ENCODE data around the gene ZXDC.

ZXDC gene

DNA sequence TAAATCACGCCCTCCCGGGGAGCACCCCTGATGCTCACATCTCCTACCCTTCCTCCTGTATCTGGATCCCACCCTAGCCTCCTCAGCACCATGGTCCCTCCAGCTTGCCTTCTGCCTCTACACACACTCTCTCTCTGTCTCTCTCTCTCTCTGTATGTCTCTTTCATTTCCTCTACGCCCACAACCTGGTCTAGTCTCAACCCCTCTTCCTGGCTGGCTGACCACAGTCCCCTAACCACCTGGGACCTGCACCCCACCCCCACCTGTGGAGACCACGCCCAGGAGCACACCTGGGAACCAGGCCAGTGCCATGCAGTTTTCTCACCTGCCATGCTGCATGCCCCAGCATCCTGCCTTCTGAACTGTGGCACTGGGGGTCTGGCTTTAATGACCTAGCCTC, 84.9 kb downstream of the ZXDC start:
- no peak for DNase-seq

DNA sequence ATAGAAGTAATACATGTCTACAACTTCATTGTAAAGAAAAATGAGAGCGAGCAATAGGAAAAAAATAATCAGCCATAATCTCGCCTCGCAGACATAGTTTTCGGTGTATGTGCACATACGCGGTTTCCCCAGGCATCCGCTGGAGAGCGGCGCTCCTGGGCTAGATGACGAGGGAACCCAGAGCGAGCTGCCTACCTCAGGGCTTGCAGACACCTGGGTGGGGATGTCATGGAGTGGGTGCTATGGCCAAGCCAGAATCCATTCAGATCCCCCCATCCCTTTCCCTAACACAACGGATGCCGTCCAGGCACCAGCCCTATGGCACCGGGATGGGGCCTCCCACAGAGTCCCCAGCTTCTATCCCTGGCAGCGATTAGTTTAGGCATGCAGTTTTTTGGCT, 85.5 kb downstream of the ZXDC start:
- no peak for DNase-seq

DNA sequence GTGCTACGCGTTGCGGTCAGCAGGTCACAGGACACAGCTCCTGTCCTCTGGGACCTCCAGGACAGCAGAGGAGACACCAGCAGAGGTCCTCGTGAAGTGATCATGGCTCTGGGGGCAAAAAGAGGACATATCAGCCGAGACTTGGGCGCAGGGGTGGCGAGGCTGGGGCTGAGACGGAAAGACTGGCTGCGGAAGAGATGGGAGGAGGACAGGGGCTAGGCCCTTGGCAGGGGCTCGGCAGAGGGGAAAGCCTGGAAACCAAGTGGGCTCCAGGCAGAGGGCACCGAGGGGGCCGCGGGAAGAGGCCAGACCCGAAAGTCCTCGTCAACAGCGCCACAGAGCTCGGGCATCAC, 85.9 kb downstream of the ZXDC start:
- DNase-seq, result no peak

DNA sequence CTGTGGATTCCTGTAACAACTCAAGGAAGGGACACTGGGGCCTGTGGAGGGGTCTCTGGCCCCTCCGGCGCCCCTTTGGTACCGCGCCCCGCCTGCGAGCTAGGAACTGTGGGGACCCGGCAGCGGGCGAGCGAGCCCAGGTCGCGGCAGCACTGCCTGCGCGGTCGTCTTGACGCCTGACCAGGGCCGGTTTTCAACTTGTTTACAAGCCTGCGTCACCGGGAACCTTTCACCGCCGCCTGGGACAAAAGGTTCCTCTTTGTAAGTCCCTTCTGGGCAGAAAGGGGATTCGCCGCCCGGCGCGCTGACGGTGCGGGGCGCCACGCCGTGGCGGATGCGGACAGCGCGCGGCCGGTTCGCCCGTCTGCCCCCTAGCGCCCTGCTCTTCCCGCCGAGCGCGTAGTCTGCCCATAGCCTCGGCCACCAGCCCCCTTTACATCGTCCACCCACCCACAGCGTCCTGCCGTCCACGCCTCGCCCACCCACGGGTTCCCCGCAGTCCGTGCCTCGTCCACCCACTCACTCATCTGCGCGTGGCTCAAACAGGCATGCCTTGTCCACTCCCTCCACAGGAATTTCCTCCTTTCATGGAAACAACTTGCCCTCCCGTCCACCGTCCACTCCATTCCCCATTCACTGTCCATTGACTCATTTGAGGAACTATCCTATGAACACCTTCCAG, 86.4 kb downstream of the ZXDC start:
- peak; percentile 95 to 97 (median 97) for DNase-seq
